BLaER1 (cell line): Measurements from ENCODE around the gene EIF2B1.
"Not testable (repeated sequence)": the region's sequence is repeated elsewhere in the genome, so short reads cannot be mapped to it uniquely, and the experiment has no call there.

Source experiments
- H3K27ac ChIP-seq: shearing (Covaris generic); formaldehyde crosslinking; 2 replicates; pipeline ENCODE4 v1.8.1; 2022
- H3K27me3 ChIP-seq: shearing (Covaris generic); formaldehyde crosslinking; 2 replicates; pipeline ENCODE4 v1.8.1; 2022
- H3K36me3 ChIP-seq: shearing (Covaris generic); formaldehyde crosslinking; 2 replicates; pipeline ENCODE4 v1.8.1; 2022
- H3K4me1 ChIP-seq: shearing (Covaris generic); formaldehyde crosslinking; 2 replicates; pipeline ENCODE4 v1.8.1; 2022
- H3K4me2 ChIP-seq: shearing (Covaris generic); formaldehyde crosslinking; 2 replicates; pipeline ENCODE4 v1.8.1; 2022
- H3K4me3 ChIP-seq: shearing (Covaris generic); formaldehyde crosslinking; 2 replicates; pipeline ENCODE4 v1.8.1; 2022
- H3K9ac ChIP-seq: shearing (Covaris generic); formaldehyde crosslinking; 2 replicates; pipeline ENCODE4 v1.8.1; 2022
- H3K9me3 ChIP-seq: shearing (Covaris generic); formaldehyde crosslinking; 2 replicates; pipeline ENCODE4 v1.8.1; 2022
- H4K20me1 ChIP-seq: shearing (Covaris generic); formaldehyde crosslinking; 2 replicates; pipeline ENCODE4 v1.8.1; 2022
- Cebpa-rat ChIP-seq: shearing (Covaris generic); IDR thresholded peaks from 2 replicates; pipeline ENCODE4 v1.8.1; 2022

EIF2B1 gene

DNA sequence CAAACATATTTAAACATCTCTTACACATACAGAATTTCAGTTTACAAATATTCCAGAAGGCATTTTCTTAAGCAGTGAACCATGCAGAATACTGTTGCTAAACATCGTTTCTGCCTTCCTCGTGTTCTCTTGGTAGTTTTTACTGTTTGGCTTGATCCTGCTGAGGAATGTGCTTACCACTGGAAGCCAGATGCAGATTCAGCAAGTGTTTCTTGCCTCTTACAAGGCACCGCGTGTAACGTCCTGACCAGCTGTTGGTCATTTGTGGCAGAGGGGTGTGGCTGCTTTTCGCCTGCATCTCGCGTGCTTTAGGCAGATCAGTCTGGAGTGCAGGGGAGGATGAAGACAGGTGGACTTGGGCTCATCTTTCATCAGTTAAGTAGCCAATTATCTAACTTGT, 12.4 kb downstream of the EIF2B1 start:
- TF ChIP-seq Cebpa-rat, result no peak
- peaks cover 97% of the 10 kb centered on the region for H3K36me3 ChIP-seq
- H3K4me1 ChIP-seq, result no peaks in the 10 kb centered on the region
- no peak overlapping the region for H3K4me2 ChIP-seq
- H3K27me3 ChIP-seq, result no peaks in the 10 kb centered on the region
- H3K9me3 ChIP-seq, result no peaks in the 10 kb centered on the region
- no peak overlapping the region for H3K4me3 ChIP-seq
- no peak overlapping the region for H3K27ac ChIP-seq
- no peak overlapping the region for H3K9ac ChIP-seq
- peaks cover 68% of the 10 kb centered on the region for H4K20me1 ChIP-seq

DNA sequence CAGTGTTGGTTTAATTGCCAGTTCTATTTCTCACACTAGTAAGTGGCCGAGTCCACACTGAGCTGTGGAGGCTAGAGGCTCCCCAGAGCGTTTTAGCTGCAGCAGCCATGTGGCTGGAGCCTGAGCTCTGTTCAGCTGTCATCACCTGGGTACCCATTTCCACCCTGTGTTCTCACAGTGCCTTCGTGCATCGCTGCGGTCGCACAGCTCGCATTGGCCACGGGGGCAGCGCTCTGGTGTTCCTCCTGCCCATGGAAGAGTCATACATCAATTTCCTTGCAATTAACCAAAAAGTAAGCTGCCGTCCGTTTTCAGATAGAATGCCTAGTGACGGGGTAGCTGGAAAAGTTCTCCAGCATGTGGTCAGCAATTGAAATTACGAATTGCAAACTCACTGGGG, 15.9 kb downstream of the EIF2B1 start:
- no peaks in the 10 kb centered on the region for H3K4me1 ChIP-seq
- H3K27me3 ChIP-seq, result no peaks in the 10 kb centered on the region
- H3K36me3 ChIP-seq, result peaks cover 99% of the 10 kb centered on the region
- no peak for TF ChIP-seq Cebpa-rat
- peaks cover 83% of the 10 kb centered on the region for H4K20me1 ChIP-seq
- no peaks in the 10 kb centered on the region for H3K9me3 ChIP-seq
- H3K9ac ChIP-seq, result no peak overlapping the region
- no peak overlapping the region for H3K27ac ChIP-seq
- H3K4me2 ChIP-seq, result no peak overlapping the region
- no peak overlapping the region for H3K4me3 ChIP-seq

DNA sequence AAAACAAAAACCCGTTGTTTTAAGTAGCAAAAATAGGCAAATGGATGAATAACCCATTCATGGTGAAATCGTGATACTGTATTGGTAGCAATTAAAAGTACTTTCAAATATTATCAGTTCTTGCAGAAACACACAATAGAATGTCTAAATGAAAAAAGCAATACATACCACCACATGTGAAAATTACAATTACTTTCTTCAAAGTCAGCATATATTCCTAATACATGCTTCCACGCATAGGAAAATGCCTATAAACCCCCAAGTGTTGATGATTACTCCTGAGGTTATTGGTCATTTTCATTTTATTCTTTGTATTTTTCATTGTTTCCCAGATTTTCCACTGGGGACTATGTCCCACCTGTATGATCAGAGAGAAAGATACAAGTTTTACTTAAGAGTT, 16.3 kb downstream of the EIF2B1 start:
- H3K27me3 ChIP-seq, result no peaks in the 10 kb centered on the region
- peaks cover 99% of the 10 kb centered on the region for H3K36me3 ChIP-seq
- no peaks in the 10 kb centered on the region for H3K9me3 ChIP-seq
- no peaks in the 10 kb centered on the region for H3K4me1 ChIP-seq
- TF ChIP-seq Cebpa-rat, result no peak
- no peak overlapping the region for H3K4me3 ChIP-seq
- no peak overlapping the region for H3K4me2 ChIP-seq
- H3K27ac ChIP-seq, result no peak overlapping the region
- H4K20me1 ChIP-seq, result peaks cover 84% of the 10 kb centered on the region
- H3K9ac ChIP-seq, result no peak overlapping the region

DNA sequence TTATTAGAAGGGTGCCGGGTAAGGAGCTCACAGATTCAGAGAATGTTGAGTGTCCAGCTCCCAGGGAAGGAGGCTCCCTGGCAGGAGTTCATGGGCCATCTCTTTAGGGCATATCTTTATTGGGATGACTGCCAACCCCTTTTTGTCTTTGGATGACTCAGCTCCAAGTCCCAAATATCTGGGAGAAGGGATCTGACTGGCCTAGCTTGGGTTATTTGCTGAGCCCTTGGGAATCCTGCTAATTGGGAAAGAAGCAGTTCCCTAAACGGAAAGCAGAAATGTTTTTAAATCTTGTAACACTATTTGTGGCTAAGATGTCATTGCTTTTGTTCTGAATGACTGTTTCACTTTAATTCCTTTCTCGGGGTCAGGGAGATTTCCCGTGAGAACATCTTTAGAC, 19.0 kb downstream of the EIF2B1 start:
- H3K4me2 ChIP-seq, result no peak overlapping the region
- H3K9me3 ChIP-seq, result no peaks in the 10 kb centered on the region
- H3K4me1 ChIP-seq, result no peaks in the 10 kb centered on the region
- no peak for TF ChIP-seq Cebpa-rat
- H3K27me3 ChIP-seq, result no peaks in the 10 kb centered on the region
- peaks cover 100% of the 10 kb centered on the region for H3K36me3 ChIP-seq
- no peak overlapping the region for H3K4me3 ChIP-seq
- H3K27ac ChIP-seq, result no peak overlapping the region
- no peak overlapping the region for H3K9ac ChIP-seq
- H4K20me1 ChIP-seq, result peaks cover 85% of the 10 kb centered on the region

DNA sequence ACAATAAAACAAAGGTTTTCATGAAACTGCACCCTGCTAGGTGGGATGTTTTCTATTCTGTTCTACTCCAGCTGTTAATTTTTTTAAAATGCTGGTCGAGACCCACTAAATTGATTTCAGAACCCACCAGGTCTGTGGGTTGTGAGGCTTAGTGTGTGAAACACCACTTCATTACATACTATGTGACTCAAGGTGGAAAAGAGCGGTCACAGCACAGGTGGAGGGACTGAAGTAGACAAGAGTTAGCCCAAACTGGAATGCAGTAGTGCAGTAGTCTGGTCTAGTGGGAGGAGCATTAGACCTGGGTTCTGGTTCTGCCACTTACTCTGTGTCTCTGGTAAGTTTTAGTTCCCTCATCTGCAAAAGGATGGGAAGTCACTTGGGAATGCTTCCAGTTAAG, 19.4 kb downstream of the EIF2B1 start:
- H3K4me1 ChIP-seq, result no peaks in the 10 kb centered on the region
- H4K20me1 ChIP-seq, result peaks cover 83% of the 10 kb centered on the region
- no peak overlapping the region for H3K27ac ChIP-seq
- H3K27me3 ChIP-seq, result no peaks in the 10 kb centered on the region
- H3K4me2 ChIP-seq, result no peak overlapping the region
- H3K36me3 ChIP-seq, result peaks cover 100% of the 10 kb centered on the region
- no peak overlapping the region for H3K9ac ChIP-seq
- H3K9me3 ChIP-seq, result no peaks in the 10 kb centered on the region
- no peak for TF ChIP-seq Cebpa-rat
- H3K4me3 ChIP-seq, result no peak overlapping the region

DNA sequence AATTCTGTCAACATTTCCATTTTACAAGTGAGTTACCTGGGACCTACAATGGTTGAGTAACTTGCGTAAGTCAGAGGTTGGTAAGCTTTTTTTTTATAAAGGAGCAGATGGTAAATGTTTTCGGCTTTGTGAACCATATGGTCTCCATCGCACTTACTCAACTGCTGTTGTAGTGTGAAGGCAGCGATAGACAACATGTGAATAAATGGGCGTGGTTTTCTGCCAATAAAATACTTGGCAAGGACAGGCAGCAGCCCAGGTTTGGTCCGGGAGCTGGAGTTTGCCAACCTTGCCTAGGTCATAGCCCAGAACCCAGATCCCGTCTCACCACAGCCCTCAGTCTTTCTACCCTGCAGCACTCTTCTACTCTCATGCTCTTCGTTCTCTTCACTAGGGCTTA, 25.3 kb downstream of the EIF2B1 start:
- H3K9me3 ChIP-seq, result no peaks in the 10 kb centered on the region
- peaks cover 95% of the 10 kb centered on the region for H3K36me3 ChIP-seq
- peaks cover 88% of the 10 kb centered on the region for H4K20me1 ChIP-seq
- H3K4me3 ChIP-seq, result no peak overlapping the region
- no peaks in the 10 kb centered on the region for H3K27me3 ChIP-seq
- H3K27ac ChIP-seq, result no peak overlapping the region
- no peak for TF ChIP-seq Cebpa-rat
- no peak overlapping the region for H3K9ac ChIP-seq
- peaks cover 11% of the 10 kb centered on the region for H3K4me1 ChIP-seq
- H3K4me2 ChIP-seq, result no peak overlapping the region

DNA sequence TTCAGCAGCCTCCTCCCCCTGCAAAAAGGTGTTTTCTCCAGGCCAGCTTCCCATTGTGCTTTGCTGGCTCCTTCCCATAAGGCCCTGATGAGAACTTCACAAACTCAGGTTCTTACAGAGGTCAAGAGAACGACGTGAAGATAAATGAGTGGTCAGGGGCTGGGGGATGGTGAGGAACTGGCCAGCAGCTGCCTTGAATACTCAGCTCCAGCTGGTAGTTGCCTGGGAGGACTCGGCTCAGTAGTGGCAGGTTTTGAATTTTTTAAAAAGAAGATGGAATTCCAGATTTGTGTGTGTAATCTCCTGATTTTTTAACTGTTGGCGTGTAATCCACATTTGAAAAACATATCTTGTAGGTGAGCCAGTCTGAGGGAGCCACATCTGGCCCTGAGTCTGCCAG, 25.7 kb downstream of the EIF2B1 start:
- peaks cover 16% of the 10 kb centered on the region for H3K4me1 ChIP-seq
- peaks cover 89% of the 10 kb centered on the region for H4K20me1 ChIP-seq
- H3K4me2 ChIP-seq, result no peak overlapping the region
- H3K9me3 ChIP-seq, result no peaks in the 10 kb centered on the region
- no peak overlapping the region for H3K27ac ChIP-seq
- no peak overlapping the region for H3K4me3 ChIP-seq
- peaks cover 91% of the 10 kb centered on the region for H3K36me3 ChIP-seq
- TF ChIP-seq Cebpa-rat, result no peak
- H3K9ac ChIP-seq, result 0 out of 2 replicates have a peak overlapping the region, but pooled peaks have one; percentile 29
- H3K27me3 ChIP-seq, result no peaks in the 10 kb centered on the region

DNA sequence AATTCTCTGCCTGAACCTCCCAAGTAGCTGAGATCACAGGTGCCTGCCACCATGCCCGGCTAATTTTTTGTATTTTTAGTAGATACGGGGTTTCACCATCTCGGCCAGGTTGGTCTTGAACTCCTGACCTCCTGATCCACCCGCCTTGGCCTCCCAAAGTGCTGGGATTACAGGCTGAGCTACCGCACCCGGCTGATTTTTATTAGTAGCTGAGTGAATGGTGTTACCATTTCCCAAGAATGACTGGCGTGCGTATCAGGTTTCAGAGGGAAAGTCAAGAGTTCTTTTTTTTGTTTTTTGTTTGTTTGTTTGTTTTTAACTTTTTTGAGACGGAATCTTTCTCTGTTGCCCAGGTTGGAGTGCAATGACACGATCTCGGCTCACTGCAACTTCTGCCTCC, 30.0 kb downstream of the EIF2B1 start:
- H3K9me3 ChIP-seq, H3K27me3 ChIP-seq, H3K27ac ChIP-seq: not testable (repeated sequence)
- Histone ChIP-seq H3K9ac (peak overlapping the region; percentile 98; the same call in 1 of the 2 replicates), H4K20me1 (peaks cover 57% of the 10 kb centered on the region), H3K4me1 (peaks cover 29% of the 10 kb centered on the region), H3K4me3 (peak overlapping the region; percentile 100), H3K4me2 (peak overlapping the region; percentile 94), H3K36me3 (peaks cover 65% of the 10 kb centered on the region)

DNA sequence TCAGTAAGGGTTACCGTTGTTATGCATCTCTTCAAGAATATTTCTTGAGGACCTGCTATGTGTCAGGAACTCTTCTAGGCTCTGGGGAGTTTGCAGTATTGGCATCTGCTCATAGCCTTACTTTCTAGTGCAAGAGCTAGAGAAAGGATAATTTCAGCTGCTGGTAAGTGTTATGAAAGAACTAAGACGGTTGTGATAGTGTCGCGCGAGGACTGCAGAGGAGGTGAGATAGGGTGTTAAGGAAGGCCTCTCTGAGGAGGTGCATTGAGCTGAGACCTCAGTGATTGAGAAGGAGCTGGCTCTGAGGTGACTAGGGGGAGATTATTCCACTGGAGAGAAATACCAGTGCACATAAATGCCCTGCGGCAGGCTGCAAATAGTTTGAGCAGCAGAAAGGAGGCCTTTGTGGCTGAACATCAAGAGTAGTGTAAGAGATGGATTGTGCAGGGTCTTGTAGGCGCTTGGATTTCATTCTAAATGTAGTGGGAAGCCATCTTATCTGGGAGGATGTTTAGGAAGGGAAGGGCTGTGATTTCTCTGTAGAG, 30.8 kb downstream of the EIF2B1 start:
- Histone ChIP-seq H3K4me1 (peaks cover 29% of the 10 kb centered on the region), H3K27me3 (no peaks in the 10 kb centered on the region), H3K9ac (peak overlapping the region; percentile 98), H3K4me2 (peak overlapping the region; percentile 94), H4K20me1 (peaks cover 49% of the 10 kb centered on the region), H3K27ac (peak overlapping the region; percentile 96), H3K9me3 (no peaks in the 10 kb centered on the region), H3K4me3 (peak overlapping the region; percentile 100), H3K36me3 (peaks cover 64% of the 10 kb centered on the region)
- no peak for TF ChIP-seq Cebpa-rat

DNA sequence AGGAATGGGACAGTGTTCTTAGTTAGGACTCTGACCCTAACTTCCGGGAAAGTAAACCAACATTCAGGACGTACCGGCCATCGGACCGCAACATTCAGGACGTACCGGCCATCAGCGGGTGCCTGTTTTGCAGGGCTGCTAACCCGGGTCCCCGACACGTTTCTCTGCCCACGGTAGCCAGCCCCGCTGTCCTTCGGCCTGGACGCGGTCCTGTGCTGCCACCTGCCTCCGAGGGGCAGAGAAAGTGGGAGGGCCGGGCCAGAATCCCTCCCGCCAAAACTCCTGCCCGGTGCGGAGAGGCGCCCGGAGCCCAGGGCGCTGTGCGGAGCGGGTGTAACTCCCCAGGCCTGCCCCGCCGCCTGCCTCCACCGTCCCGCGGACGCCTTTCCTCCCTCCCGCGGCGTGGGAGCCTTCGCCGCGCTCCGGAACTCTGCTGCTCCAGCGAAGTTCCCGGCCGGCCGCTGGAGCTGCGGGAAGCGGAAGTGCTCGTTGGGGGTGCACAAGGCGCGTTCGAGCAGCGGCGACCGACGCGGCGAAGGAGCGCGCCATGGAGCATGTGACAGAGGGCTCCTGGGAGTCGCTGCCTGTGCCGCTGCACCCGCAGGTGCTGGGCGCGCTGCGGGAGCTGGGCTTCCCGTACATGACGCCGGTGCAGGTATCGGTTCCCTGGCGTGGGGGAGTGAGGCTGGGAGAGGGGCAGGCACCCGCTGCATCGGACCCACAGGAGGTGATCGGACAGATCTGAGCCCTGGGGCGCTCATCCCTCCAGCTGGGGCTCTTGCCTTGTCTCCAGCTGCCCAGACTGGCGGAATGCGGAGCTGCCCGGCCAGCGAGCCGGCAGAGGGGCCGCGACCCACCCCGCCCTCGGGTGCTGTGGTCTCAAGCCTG, 31.6 kb downstream of the EIF2B1 start, which contains the start of gene DDX55:
Gene DDX55, plus strand, starts transcription at position 498 of the 888 bp plus-strand sequence. Its CDS starts 50 bp downstream, at position 548.
- H3K9me3 ChIP-seq, result no peaks in the 10 kb centered on the region
- no peak for TF ChIP-seq Cebpa-rat
- peak within 1 kb of the TSS; percentile 94 for H3K4me2 ChIP-seq
- peak within 1 kb of the TSS; percentile 96 for H3K27ac ChIP-seq
- H3K4me3 ChIP-seq, result peak within 1 kb of the TSS; percentile 100
- peaks cover 64% of the 10 kb centered on the region for H3K36me3 ChIP-seq
- H4K20me1 ChIP-seq, result peaks cover 42% of the 10 kb centered on the region
- H3K9ac ChIP-seq, result peak within 1 kb of the TSS; percentile 98
- H3K27me3 ChIP-seq, result no peaks in the 10 kb centered on the region
- H3K4me1 ChIP-seq, result peaks cover 29% of the 10 kb centered on the region
